ENCODE measurements around the gene NEMP2.

DNA sequence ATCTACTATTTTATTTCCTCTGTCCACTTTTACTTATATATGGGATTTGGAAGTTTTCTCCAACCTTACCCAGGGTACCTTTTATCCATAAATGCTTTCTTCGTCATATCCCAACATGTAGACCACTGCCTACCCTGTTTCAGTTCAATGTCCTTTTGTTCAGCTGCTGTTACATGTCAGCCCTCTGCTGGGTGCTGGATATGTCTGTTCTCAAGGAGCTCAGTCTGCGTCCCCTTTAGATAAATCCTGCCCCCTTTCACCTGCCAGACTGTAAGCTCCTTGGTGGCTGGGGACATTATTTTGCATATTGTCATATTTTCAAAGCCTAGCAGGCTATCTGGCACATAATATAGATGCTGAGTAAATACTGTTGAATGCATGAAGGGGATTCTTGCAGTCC lies 53.2 kb downstream of the NEMP2 start:
- TF ChIP-seq, protein P1, sequence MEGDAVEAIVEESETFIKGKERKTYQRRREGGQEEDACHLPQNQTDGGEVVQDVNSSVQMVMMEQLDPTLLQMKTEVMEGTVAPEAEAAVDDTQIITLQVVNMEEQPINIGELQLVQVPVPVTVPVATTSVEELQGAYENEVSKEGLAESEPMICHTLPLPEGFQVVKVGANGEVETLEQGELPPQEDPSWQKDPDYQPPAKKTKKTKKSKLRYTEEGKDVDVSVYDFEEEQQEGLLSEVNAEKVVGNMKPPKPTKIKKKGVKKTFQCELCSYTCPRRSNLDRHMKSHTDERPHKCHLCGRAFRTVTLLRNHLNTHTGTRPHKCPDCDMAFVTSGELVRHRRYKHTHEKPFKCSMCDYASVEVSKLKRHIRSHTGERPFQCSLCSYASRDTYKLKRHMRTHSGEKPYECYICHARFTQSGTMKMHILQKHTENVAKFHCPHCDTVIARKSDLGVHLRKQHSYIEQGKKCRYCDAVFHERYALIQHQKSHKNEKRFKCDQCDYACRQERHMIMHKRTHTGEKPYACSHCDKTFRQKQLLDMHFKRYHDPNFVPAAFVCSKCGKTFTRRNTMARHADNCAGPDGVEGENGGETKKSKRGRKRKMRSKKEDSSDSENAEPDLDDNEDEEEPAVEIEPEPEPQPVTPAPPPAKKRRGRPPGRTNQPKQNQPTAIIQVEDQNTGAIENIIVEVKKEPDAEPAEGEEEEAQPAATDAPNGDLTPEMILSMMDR (conservative IDR thresholded peaks at IDR 0.05), result no peak
- no peak for TF ChIP-seq ZFX (IDR thresholded peaks at IDR 0.05)
